NT2/D1 (cell line): Measurements from ENCODE around the gene TNFRSF1A.
A peak's percentile ranks its signal among the peaks of the same experiment; 100 is the strongest.

Experiments
- DNase-seq: peaks from one replicate; pipeline ENCODE4 v3.0.0-alpha.2; 2011; ENCODE audit warnings: low read depth, low spot score
- H3K27me3 ChIP-seq: 2 replicates; pipeline ENCODE4 v1.6.0; 2011; ENCODE audit warnings: mild to moderate bottlenecking; ENCODE audit not compliant: insufficient read length, insufficient read depth
- H3K36me3 ChIP-seq: 2 replicates; pipeline ENCODE4 v1.6.1; 2011; ENCODE audit warnings: mild to moderate bottlenecking, low read length, mixed read lengths; ENCODE audit not compliant: insufficient read depth, insufficient read length
- H3K4me1 ChIP-seq: 2 replicates; pipeline ENCODE4 v1.5.1; 2011; ENCODE audit not compliant: insufficient read depth, insufficient read length
- H3K4me3 ChIP-seq: 2 replicates; pipeline ENCODE4 v1.5.1; 2011; ENCODE audit warnings: low read depth; ENCODE audit not compliant: insufficient read length
- H3K9ac ChIP-seq: 2 replicates; pipeline ENCODE4 v1.6.0; 2011; ENCODE audit warnings: low read depth; ENCODE audit not compliant: insufficient read length
- H3K9me3 ChIP-seq: 2 replicates; pipeline ENCODE4 v1.5.1; 2011; ENCODE audit warnings: mild to moderate bottlenecking, low read length; ENCODE audit not compliant: insufficient read depth
- SUZ12 ChIP-seq: IDR thresholded peaks from 2 replicates; pipeline ENCODE4 v1.6.1; 2011; ENCODE audit not compliant: insufficient read length, insufficient read depth; ENCODE audit errors: extremely low read depth
- YY1 ChIP-seq: IDR thresholded peaks from 2 replicates; pipeline ENCODE4 v1.6.1; 2011; ENCODE audit not compliant: insufficient read length, insufficient read depth
- ZNF274 ChIP-seq: IDR thresholded peaks from 2 replicates; pipeline ENCODE4 v1.6.1; 2011; ENCODE audit warnings: mild to moderate bottlenecking, low read depth, low read length

The TNFRSF1A gene

GRCh38 chr12:6310771-6311610, 30.9 kb downstream of the TNFRSF1A start:
- no peak for TF ChIP-seq ZNF274
- no peak for TF ChIP-seq SUZ12
- TF ChIP-seq YY1 = no peak
- Histone ChIP-seq H3K4me3 (peak overlapping the region; percentile 61), H3K9me3 (no peaks in the 10 kb centered on the region), H3K36me3 (peaks cover 26% of the 10 kb centered on the region), H3K4me1 (peaks cover 53% of the 10 kb centered on the region), H3K27me3 (peaks cover 11% of the 10 kb centered on the region), H3K9ac (peak overlapping the region; percentile 73)
- no peak for DNase-seq

- no peaks in the 10 kb centered on the region for H3K9me3 ChIP-seq
- no peaks in the 10 kb centered on the region for H3K36me3 ChIP-seq
- peaks cover 11% of the 10 kb centered on the region for H3K27me3 ChIP-seq
- no peak for TF ChIP-seq SUZ12
- TF ChIP-seq ZNF274 = no peak
- no peak for TF ChIP-seq YY1
- H3K9ac ChIP-seq = no peak overlapping the region
- no peak for DNase-seq
- H3K4me3 ChIP-seq = no peak overlapping the region
- peaks cover 31% of the 10 kb centered on the region for H3K4me1 ChIP-seq
Measured at GRCh38 chr12:6307529-6307928, 34.3 kb downstream of the TNFRSF1A start.

GRCh38 chr12:6306599-6307220, 35.2 kb downstream of the TNFRSF1A start:
- H3K4me3 ChIP-seq = no peak overlapping the region
- no peak for DNase-seq
- no peak overlapping the region for H3K9ac ChIP-seq
- H3K27me3 ChIP-seq = peaks cover 11% of the 10 kb centered on the region
- no peaks in the 10 kb centered on the region for H3K36me3 ChIP-seq
- TF ChIP-seq SUZ12 (no peak), YY1 (no peak), ZNF274 (no peak)
- peaks cover 24% of the 10 kb centered on the region for H3K4me1 ChIP-seq
- no peaks in the 10 kb centered on the region for H3K9me3 ChIP-seq

GRCh38 chr12:6306151-6306550, 35.7 kb downstream of the TNFRSF1A start:
- Histone ChIP-seq H3K36me3 (no peaks in the 10 kb centered on the region), H3K27me3 (peaks cover 11% of the 10 kb centered on the region), H3K4me1 (peaks cover 21% of the 10 kb centered on the region), H3K4me3 (no peak overlapping the region), H3K9me3 (no peaks in the 10 kb centered on the region), H3K9ac (no peak overlapping the region)
- DNase-seq = no peak
- no peak for TF ChIP-seq ZNF274
- TF ChIP-seq YY1 = no peak

- H3K4me3 ChIP-seq = no peak overlapping the region
- no peak for TF ChIP-seq SUZ12
- no peak for TF ChIP-seq YY1
- no peak for TF ChIP-seq ZNF274
- peaks cover 9% of the 10 kb centered on the region for H3K4me1 ChIP-seq
- H3K9me3 ChIP-seq = no peaks in the 10 kb centered on the region
- no peaks in the 10 kb centered on the region for H3K36me3 ChIP-seq
- DNase-seq = no peak
- H3K27me3 ChIP-seq = no peaks in the 10 kb centered on the region
- no peak overlapping the region for H3K9ac ChIP-seq
Measured at GRCh38 chr12:6303071-6303470, 38.8 kb downstream of the TNFRSF1A start.

GRCh38 chr12:6302621-6303020, 39.3 kb downstream of the TNFRSF1A start:
- Histone ChIP-seq H3K9me3 (no peaks in the 10 kb centered on the region), H3K9ac (no peak overlapping the region), H3K4me3 (no peak overlapping the region), H3K27me3 (no peaks in the 10 kb centered on the region), H3K36me3 (no peaks in the 10 kb centered on the region), H3K4me1 (peaks cover 8% of the 10 kb centered on the region)
- TF ChIP-seq SUZ12 = no peak
- no peak for TF ChIP-seq YY1
- no peak for DNase-seq

- no peaks in the 10 kb centered on the region for H3K9me3 ChIP-seq
- no peak overlapping the region for H3K4me3 ChIP-seq
- no peak for TF ChIP-seq YY1
- TF ChIP-seq ZNF274 = no peak
- TF ChIP-seq SUZ12 = no peak
- H3K9ac ChIP-seq = no peak overlapping the region
- H3K27me3 ChIP-seq = no peaks in the 10 kb centered on the region
- no peak for DNase-seq
- peaks cover 3% of the 10 kb centered on the region for H3K4me1 ChIP-seq
- no peaks in the 10 kb centered on the region for H3K36me3 ChIP-seq
Measured at GRCh38 chr12:6301721-6302120, 40.2 kb downstream of the TNFRSF1A start.
